CD4-positive, alpha-beta T cell treated with Interleukin-4 for 4 hours (primary cell): ENCODE measurements around the gene COMT.

Experiments used
- DNase-seq: peaks from one replicate; pipeline ENCODE4 v3.0.0-alpha.2; 2020

The COMT gene

GRCh38 chr22:19984201-19984753 is 42.7 kb downstream of the COMT start:
- no peak for DNase-seq

GRCh38 chr22:19984851-19985811 is 43.6 kb downstream of the COMT start:
- no peak for DNase-seq

DNA sequence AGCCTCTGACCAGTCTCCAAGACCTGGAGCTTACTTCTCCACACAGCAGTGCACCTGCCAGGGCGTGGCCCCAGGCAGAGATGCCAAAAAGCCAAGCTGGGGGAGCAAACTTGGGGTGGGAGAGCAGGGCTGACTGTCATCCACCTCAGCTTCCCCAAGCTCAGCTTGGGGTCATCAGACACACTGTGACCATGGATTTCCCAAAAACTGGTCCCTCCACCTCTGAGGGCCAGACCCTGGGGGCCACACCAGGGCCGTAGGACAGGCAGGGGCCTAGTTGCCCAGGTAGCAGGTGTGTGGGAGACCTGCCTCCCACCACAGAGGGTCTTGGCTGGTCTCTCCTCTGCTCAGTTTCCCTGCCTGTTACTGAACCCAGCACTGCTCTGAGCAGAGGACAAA is 44.4 kb downstream of the COMT start:
- DNase-seq = no peak

DNA sequence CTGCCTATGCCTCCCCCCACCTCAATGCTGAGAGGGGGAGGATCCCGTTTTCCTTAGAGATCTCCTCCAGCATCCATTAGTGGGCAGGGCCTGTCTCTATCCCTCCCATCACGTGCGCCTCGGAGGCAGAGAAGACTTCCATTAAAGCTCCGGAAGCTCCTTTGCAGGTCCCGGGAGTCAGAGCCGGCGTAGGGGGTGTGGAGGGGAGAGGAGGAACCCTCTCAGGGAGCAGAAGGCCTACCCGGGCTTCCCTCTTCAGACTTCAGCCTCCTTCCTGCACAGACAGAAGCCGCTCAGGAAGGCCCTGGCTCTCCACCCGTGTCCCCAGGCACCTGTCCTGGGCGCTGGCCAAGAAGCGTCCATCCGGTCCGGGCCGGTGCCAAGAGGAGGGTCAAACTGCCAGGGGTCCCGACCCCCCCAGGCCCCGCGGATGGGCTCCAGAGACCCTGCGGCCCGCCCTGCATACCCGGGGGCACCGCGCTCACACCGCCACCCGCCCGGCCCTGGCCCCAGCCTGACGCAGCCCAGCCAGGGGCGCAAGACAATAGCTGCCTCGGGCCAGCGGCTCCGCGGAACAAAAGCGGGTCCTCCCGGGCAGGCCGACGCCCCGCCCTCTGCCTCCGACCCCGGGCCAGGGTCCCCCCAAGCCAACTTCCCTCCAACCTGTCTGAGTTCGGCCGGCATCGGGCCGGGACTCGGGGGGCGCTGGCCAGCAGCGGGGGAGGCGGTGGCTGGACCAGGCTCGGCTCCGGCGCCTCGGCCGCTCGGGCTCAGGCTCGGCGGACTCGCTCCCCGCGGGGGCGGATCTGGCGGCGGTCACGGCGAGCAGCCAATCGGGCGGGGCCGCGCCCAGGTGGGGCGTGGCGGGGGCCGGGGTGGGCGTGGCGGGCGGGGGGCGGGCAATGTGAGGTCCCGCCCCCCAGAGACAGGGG is 45.1 kb downstream of the COMT start:
- DNase-seq = peak; percentile 19

- DNase-seq = no peak
Measured at GRCh38 chr22:19987394-19988306, 46.1 kb downstream of the COMT start.

DNA sequence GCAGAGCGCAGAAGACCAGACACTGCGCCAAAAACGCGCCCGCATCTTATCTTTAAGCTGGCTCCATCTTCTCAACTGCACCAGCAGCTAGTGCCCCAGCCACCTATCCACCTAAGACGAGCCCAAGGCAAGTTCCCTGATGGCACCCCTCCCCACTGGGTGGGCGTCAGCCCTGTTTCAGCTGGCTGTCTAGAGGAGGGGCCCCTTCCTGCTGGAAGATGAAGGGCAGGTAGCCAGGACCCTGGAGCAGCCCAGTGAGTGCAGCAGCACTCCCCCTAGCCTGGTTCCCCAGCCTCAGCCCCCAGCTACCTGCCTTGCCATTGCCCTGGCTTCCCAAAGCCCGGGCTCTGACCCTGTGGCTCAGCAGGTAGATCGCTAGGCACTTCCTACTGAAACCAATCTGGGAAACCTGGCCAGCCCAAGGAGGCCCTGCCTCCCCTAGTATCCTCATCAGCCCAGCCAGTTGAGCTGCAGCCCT is 46.8 kb downstream of the COMT start:
- no peak for DNase-seq

- no peak for DNase-seq
Measured at GRCh38 chr22:19988965-19989724, 47.6 kb downstream of the COMT start.

DNA sequence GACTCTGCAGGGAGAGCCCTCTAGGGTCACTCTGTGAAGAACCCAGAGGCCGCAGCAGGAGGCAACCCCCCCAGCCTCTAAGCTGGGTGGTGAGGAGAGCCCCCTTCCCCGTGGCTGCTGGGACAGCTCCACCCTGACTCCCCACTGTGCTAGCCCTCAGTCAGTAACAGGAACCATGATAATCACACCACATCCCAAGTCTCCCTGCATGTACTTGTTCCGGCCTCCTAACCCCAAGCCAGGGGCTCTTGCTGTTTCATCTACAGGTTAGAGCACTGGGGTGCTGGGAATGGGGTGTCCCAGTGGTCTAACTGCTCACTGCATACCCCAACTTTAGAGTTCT is 48.1 kb downstream of the COMT start:
- DNase-seq = no peak

DNA sequence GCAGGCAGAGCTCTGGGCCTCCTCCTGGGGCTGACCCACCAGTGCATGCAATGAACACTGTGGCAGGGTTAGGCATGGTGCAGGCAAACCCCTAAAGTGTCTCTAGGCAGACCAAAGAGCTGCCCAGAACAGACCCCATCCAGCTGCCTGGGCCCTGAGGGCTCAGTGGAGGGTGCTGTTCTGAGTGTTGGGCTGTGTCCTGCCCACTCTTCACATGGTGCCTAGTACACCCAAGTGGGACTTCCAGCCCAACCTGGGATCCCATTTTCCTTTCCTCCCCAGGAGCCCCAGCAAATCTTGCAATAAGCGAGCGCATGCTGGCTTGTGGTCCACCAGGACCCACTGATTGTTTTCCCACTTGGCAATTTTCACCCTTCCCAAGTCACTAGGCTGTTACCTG is 48.6 kb downstream of the COMT start:
- no peak for DNase-seq

DNA sequence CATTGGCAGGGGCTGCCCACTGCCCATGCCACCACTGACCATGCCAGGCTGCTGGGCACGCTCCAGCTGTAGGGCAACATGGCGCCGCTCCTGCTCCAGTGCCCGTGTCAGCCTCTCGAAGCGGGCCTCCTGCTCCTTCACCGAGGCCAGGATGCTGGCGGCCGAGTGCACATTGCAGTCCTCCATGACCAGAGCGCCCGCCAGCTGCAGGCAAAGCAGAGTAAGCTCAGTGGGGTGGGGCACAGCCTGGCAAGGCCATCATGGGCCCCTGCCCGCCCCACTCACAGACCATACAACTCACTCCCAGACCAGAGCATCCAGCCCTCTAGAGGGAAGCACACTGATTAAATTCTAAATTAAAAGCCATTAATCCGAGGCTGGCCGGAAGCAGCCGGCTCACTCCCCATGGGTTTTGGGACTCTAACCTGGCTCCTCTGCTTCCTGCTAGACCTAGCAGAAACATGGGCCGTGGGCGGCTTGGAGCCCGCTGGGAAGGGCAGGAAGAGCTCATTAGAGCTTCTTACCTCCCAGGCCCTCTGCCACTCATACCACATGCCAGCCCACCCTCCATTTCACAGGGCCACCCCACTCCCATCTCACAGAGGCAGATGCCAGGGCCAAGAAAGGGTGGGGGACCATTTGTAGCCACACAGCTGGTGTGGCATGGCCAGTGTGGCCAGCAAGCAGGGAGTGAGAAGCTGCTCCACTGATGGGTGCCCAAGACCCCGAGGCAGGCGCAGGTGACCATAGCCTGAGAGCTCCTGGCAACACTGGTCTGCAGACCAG is 49.2 kb downstream of the COMT start:
- no peak for DNase-seq

- DNase-seq = no peak
Measured at GRCh38 chr22:19991395-19991644, 49.7 kb downstream of the COMT start.

GRCh38 chr22:19991645-19992451 is 50.3 kb downstream of the COMT start:
- DNase-seq = no peak

DNA sequence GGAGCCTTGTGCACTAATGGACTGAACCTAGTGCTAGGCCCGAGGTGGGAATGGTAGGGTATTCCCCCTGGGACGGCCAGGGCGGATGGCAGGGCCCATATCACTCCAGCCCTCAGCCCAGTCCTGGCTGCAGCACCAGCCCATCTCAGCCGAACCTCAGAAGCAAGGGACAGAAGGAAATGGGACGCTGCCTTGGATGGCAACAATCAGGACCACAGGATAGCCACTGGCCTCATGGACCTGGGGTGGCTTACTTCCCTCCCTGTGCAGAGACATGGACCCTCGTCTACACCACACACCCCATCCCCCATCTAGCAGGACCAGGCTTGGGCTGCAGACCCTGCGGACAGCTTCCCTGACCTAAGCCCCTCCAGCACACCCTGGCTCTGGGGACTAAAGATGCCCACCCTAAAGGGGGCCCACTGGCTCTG is 50.9 kb downstream of the COMT start:
- no peak for DNase-seq

- DNase-seq = no peak
Measured at GRCh38 chr22:19992921-19993355, 51.4 kb downstream of the COMT start.

DNA sequence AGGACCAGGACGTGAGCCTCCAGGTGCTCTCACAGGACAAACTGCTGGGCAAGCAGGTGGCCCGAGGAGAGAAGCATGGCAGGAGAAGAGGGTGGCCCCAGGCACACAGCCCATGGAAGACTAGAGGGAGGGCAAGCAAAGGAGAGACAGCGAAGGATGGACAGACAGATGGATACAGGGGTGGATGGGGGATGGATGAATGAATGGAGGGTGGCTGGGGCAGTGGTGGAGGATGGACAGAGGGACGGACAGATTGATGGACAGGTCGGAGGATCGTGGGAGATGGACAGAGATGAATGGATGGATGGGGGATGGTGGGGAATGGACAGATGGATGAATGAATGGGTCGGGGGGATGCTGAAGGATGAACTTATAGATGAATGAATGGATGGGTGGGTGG is 52.4 kb downstream of the COMT start:
- no peak for DNase-seq

GRCh38 chr22:19994851-19995610 is 53.5 kb downstream of the COMT start:
- DNase-seq = no peak

DNA sequence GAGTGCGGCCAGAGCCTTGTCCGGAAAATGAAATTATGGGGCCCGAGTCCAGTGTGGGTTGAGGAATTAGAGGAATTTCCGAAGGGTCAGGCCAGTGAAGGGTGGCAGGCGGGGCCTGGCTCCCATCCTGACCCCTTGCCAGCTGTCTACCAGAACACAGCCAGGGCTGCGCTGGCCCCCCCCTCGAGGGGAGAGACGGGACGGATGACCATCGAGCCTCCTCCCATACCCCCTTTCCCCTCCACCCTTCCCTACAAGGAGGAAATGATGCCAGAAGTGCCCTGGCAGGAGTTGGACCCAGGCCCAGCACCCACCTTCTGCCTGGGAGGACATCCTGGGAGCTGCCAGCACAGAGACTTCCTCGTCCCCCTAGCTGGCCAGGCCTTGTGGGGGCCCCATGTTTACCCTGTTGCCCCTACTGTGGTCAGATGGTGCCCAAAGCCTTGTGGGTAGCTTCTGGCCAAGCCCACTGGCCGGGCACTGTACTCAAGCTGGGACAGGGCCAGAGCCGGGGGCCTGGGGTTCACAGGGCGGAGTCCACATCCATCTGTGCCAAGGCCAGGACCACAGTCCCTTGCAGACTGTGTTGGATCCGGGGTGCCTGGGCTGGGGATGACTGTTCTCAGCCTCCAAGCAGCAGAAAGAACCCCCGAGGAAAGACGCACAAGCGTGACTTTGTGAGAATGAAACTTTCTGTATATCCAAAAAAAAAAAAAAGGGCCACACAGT is 54.2 kb downstream of the COMT start:
- no peak for DNase-seq

- DNase-seq = no peak
Measured at GRCh38 chr22:19996694-19997384, 55.3 kb downstream of the COMT start.
